ENCODE data around the gene YJEFN3.

Gene YJEFN3

GRCh38 chr19:19582471-19582870 is 53.8 kb downstream of the YJEFN3 start:
- DNase-seq (ENCODE audit: extremely low read depth, low read depth): no peak
- no peak for TF ChIP-seq CTCF (IDR thresholded peaks at IDR 0.05; ENCODE audit: low read depth, low read length, missing control alignments)
- H3K4me3 ChIP-seq (replicated peaks; ENCODE audit: low read depth, low read length): no peak overlapping the region

- no peak for DNase-seq (ENCODE audit: extremely low read depth, low read depth)
- no peak overlapping the region for H3K4me3 ChIP-seq (replicated peaks; ENCODE audit: low read depth, low read length)
- no peak for TF ChIP-seq CTCF (IDR thresholded peaks at IDR 0.05; ENCODE audit: low read depth, low read length, missing control alignments)
Observed at GRCh38 chr19:19584356-19584755, 55.6 kb downstream of the YJEFN3 start.

Measured in HFF-Myc (cell line).